LNCAP (cell line): ENCODE results near the gene SLC17A1.

ENCODE experiments used
- CTCF ChIP-seq: fragments of 450-650 bp; IDR thresholded peaks from 2 replicates; pipeline ENCODE4 v1.5.1; 2017; ENCODE audit warnings: mild to moderate bottlenecking

The SLC17A1 gene

DNA sequence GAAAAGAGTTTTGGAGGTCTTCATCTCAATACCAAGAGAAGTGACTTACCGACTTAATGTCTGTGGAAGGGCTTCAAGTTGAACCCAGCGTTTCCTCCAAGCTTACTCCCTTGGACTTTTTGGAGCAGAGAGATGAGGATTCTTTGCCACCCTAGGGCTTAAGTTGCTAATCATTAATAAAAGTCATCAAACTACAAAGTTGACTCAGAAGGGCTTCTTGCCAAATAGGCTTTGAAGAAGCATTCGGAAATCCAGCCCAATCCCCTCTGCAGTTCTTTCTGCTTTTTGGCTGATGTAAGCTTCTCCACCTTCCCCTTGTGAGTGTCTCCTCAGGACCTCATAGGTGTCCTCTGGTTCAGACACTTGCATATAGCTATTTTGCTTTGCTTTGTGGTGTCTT lies 42.3 kb upstream of the SLC17A1 start, which contains the start of gene SLC17A3:
TSS of gene SLC17A3 (minus strand) at position 126 of the 400 bp plus-strand sequence. CDS start 5,856 bp downstream, outside the sequence.
- no peak for TF ChIP-seq CTCF

DNA sequence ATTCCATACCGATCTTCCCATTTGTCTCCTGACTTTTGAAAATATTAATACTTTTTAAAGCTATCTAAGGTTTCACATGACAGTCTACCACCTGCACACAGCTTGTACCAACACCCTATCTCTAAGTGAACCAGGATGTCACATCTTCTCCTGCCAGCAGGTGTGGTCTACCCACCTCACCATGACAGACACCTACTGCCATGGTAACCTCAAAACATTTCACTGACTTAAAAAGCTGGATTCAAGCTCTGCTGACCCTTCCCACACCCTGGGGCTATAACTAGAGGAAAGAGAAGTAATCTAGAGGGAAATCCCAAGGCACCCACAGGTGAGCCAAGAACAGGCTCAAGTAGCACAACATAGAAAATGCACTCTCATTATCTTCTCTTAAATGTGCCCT lies 41.0 kb upstream of the SLC17A1 start:
- TF ChIP-seq CTCF: no peak

- TF ChIP-seq CTCF: no peak
These were observed 38.0 kb upstream of the SLC17A1 start for GRCh38 chr6:25869840-25870239.

DNA sequence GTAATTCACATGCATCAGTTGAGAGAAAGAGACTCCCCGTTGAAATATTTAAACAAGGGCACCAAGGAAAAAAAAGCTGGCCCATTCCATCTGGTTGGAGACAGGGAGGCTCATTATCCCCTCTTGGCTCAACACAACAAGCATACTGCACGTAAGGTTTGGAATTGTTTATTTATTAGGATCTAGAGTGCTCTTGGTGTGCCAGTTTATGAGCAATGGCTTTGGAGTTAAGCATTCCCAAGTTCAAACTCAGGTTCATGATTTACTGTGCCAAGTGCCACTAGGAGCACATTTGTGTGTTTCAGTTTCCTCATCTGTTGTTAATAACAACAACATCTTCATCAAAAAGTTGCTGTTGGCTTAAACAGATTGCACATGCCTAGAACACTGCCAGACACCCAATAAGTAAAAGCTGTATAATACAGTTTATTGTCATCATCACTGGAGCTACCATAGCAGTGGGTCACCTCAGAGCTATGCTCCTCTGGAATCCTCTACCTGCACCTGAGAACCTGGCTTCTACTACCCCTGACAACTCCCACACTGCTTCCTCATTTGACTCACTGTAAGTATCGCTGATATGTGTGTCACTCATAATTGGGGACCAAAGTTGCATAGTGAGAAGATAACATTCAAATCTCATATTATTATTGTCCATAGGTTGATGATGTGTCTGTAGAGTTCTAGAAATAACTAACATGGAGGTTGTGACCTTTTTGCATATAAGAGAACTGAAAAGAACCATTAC lies 36.8 kb upstream of the SLC17A1 start:
- TF ChIP-seq CTCF: no peak

GRCh38 chr6:25866011-25866410 lies 34.2 kb upstream of the SLC17A1 start:
- no peak for TF ChIP-seq CTCF

DNA sequence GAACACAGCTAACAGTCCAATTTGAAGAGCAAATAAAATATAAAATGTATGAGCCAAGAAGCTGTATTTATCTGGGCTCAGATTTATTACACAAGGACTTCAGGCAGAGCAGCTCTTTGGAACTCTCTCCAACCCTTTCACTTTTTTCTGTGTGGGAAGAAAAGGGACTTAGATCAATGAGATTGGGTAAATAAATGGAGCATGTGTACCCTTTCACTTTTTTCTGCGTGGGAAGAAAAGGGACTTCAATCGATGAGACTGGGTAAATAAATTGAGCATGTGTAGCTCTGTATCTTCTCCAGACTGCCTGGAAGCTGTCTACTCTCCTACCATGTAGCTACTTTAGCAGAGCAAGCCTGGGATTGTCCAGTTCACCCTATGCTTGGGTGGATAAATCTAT lies 31.5 kb upstream of the SLC17A1 start:
- no peak for TF ChIP-seq CTCF

DNA sequence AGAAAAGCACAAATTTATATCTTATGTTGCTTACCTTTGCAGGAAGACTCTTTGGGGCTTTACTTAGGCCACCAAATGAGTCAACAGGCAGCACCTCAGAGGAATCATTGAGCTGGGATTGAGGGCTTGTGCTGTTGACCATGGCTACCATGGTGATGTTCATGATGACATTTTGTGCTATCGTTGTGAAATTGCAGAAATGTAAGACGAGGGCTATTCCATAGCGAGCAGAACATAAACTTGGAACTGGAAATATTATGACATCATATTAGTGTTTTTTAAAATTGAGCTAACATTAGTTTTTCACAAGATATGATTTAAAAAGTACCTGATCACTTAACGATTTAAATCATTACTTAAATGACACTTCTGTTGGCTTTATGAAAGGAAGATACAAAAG lies 30.3 kb upstream of the SLC17A1 start:
- TF ChIP-seq CTCF: no peak

- TF ChIP-seq CTCF: no peak
These were observed 20.9 kb upstream of the SLC17A1 start for GRCh38 chr6:25852756-25853155.
